SHP77 treated with DMSO at 0.1 percent for 48 hours (cell line): ENCODE data around the gene PRKN.

Experiments used
- DNase-seq: peaks from one replicate; lab custom pipeline; 2025; lab: John Stamatoyannopoulos, UW

The PRKN gene

GRCh38 chr6:161654209-161654608 is 1073.4 kb downstream of the PRKN start:
- DNase-seq, result no peak

- DNase-seq, result no peak
Observed at GRCh38 chr6:161651949-161652348, 1075.6 kb downstream of the PRKN start.

- no peak for DNase-seq
Observed at GRCh38 chr6:161649841-161650240, 1077.7 kb downstream of the PRKN start.

- no peak for DNase-seq
Observed at GRCh38 chr6:161649068-161649467, 1078.5 kb downstream of the PRKN start.

- DNase-seq, result no peak
Observed at GRCh38 chr6:161647234-161647633, 1080.3 kb downstream of the PRKN start.

GRCh38 chr6:161644521-161644920 is 1083.0 kb downstream of the PRKN start:
- no peak for DNase-seq

- DNase-seq, result no peak
Observed at GRCh38 chr6:161641175-161641574, 1086.4 kb downstream of the PRKN start.

GRCh38 chr6:161639772-161640171 is 1087.8 kb downstream of the PRKN start:
- DNase-seq, result no peak

GRCh38 chr6:161637658-161638057 is 1089.9 kb downstream of the PRKN start:
- no peak for DNase-seq

- DNase-seq, result no peak
Observed at GRCh38 chr6:161636882-161637430, 1090.6 kb downstream of the PRKN start.

- DNase-seq, result no peak
Observed at GRCh38 chr6:161635975-161636374, 1091.6 kb downstream of the PRKN start.

- DNase-seq, result no peak
Observed at GRCh38 chr6:161634916-161635315, 1092.7 kb downstream of the PRKN start.

- DNase-seq, result no peak
Observed at GRCh38 chr6:161631676-161632194, 1095.8 kb downstream of the PRKN start.

- no peak for DNase-seq
Observed at GRCh38 chr6:161630674-161631073, 1096.9 kb downstream of the PRKN start.

- no peak for DNase-seq
Observed at GRCh38 chr6:161626132-161626676, 1101.4 kb downstream of the PRKN start.

- no peak for DNase-seq
Observed at GRCh38 chr6:161624111-161624510, 1103.5 kb downstream of the PRKN start.

- DNase-seq, result no peak
Observed at GRCh38 chr6:161622779-161623178, 1104.8 kb downstream of the PRKN start.

- peak; percentile 33 for DNase-seq
Observed at GRCh38 chr6:161618831-161619454, 1108.6 kb downstream of the PRKN start.

GRCh38 chr6:161613711-161614110 is 1113.9 kb downstream of the PRKN start:
- DNase-seq, result no peak

- DNase-seq, result no peak
Observed at GRCh38 chr6:161608771-161609170, 1118.8 kb downstream of the PRKN start.

- DNase-seq, result no peak
Observed at GRCh38 chr6:161607696-161608297, 1119.8 kb downstream of the PRKN start.

GRCh38 chr6:161602359-161602758 is 1125.2 kb downstream of the PRKN start:
- DNase-seq, result no peak

GRCh38 chr6:161598896-161599295 is 1128.7 kb downstream of the PRKN start:
- DNase-seq, result no peak
